Right ventricle myocardium superior (tissue), 1 donor: ENCODE results near the gene SPNS3. TPM values are rescaled to one million over a fixed set of nuclear protein-coding genes. Genes with fewer than 3 reads are reported as not detected.

Experiments used
- ATAC-seq: fragments of 200-7000 bp; cut with Tn5 transposase; one replicate; pipeline ENCODE4 v1.9.1; 2020; ENCODE audit warnings: mild to moderate bottlenecking; ENCODE audit not compliant: poor library complexity
- DNase-seq: peaks from one replicate; pipeline ENCODE4 v3.0.0-alpha.2; 2020
- intact Hi-C: fragments of 100-400 bp; cut with DNase I; formaldehyde crosslinking; loops from one replicate; pipeline ENCODE4 v1.11.2; 2022
- total RNA-seq: library from RNA; stranded (reverse); fragmentation: NEBNext Ultra II Directional; extraction: Animal tissue kit (Norgen Biotek cat#: 25700); gene quantifications from one replicate; pipeline ENCODE4 v1.2.1, GENCODE V29; 2021
- donor health status: DM: no; HTN: yes; CAD: no; lungs with severe emphysema.

The SPNS3 gene
- total RNA-seq, 1 donor from 2014 or later = 0.24 TPM

GRCh38 chr17:4514206-4514605 is 80.5 kb downstream of the SPNS3 start:
- ATAC-seq (no peak), DNase-seq (no peak)
- intact Hi-C loops = no loop called here

GRCh38 chr17:4514779-4515178 is 81.0 kb downstream of the SPNS3 start:
- ATAC-seq (no peak), DNase-seq (no peak)
- intact Hi-C loops = no loop called here

- ATAC-seq (no peak), DNase-seq (no peak)
- intact Hi-C loops = no loop called here
These were observed 81.8 kb downstream of the SPNS3 start for GRCh38 chr17:4515501-4515900.

GRCh38 chr17:4516735-4517134 is 83.0 kb downstream of the SPNS3 start:
- no peak for DNase-seq
- intact Hi-C loops = no loop called here
- no peak for ATAC-seq

GRCh38 chr17:4518901-4519300 is 85.2 kb downstream of the SPNS3 start:
- DNase-seq (peak; percentile 40), ATAC-seq (peak; percentile 9)
- intact Hi-C loops = no loop called here

GRCh38 chr17:4519361-4519788 is 85.6 kb downstream of the SPNS3 start:
- intact Hi-C loops = no loop called here
- ATAC-seq (peak; percentile 48), DNase-seq (peak; percentile 86)

- no peak for DNase-seq
- no peak for ATAC-seq
- intact Hi-C loops = no loop called here
These were observed 86.5 kb downstream of the SPNS3 start for GRCh38 chr17:4520060-4520893.

GRCh38 chr17:4520894-4521600 is 87.3 kb downstream of the SPNS3 start:
- intact Hi-C loops = no loop called here
- ATAC-seq (peak; percentile 46), DNase-seq (peak; percentile 54)

- peak; percentile 49 for DNase-seq
- intact Hi-C loops = no loop called here
These were observed 88.9 kb downstream of the SPNS3 start for GRCh38 chr17:4522661-4523060.

GRCh38 chr17:4523946-4524345 is 90.2 kb downstream of the SPNS3 start:
- intact Hi-C loops = no loop called here
- no peak for ATAC-seq

More at GRCh38 chr17:4522661-4523060, 88.9 kb downstream of the SPNS3 start:
- no peak for ATAC-seq

GRCh38 chr17:4525691-4526397 is 92.1 kb downstream of the SPNS3 start:
- intact Hi-C loops = no loop called here
- ATAC-seq (no peak), DNase-seq (no peak)

More at GRCh38 chr17:4523946-4524345, 90.2 kb downstream of the SPNS3 start:
- no peak for DNase-seq

- DNase-seq (no peak), ATAC-seq (peak; percentile 24)
- intact Hi-C loops = no loop called here
These were observed 93.4 kb downstream of the SPNS3 start for GRCh38 chr17:4527134-4527533.

- peak; percentile 24 for ATAC-seq
- intact Hi-C loops = no loop called here
- no peak for DNase-seq
These were observed 93.9 kb downstream of the SPNS3 start for GRCh38 chr17:4527566-4528125.

- intact Hi-C loops = no loop called here
- ATAC-seq = no peak
These were observed 95.9 kb downstream of the SPNS3 start for GRCh38 chr17:4529533-4530152.

GRCh38 chr17:4530799-4531730 is 97.3 kb downstream of the SPNS3 start:
- no peak for DNase-seq
- ATAC-seq = no peak
- intact Hi-C loops = no loop called here

More at GRCh38 chr17:4529533-4530152, 95.9 kb downstream of the SPNS3 start:
- DNase-seq = no peak

- ATAC-seq (no peak), DNase-seq (no peak)
- intact Hi-C loops = no loop called here
These were observed 98.4 kb downstream of the SPNS3 start for GRCh38 chr17:4531988-4532736.
